ENCODE results near the gene C10orf53. TPM values are rescaled to one million over a fixed set of nuclear protein-coding genes. Genes with fewer than 3 reads are reported as not detected.

Gene C10orf53
- polyA plus RNA-seq, 3 donors: not detected

DNA sequence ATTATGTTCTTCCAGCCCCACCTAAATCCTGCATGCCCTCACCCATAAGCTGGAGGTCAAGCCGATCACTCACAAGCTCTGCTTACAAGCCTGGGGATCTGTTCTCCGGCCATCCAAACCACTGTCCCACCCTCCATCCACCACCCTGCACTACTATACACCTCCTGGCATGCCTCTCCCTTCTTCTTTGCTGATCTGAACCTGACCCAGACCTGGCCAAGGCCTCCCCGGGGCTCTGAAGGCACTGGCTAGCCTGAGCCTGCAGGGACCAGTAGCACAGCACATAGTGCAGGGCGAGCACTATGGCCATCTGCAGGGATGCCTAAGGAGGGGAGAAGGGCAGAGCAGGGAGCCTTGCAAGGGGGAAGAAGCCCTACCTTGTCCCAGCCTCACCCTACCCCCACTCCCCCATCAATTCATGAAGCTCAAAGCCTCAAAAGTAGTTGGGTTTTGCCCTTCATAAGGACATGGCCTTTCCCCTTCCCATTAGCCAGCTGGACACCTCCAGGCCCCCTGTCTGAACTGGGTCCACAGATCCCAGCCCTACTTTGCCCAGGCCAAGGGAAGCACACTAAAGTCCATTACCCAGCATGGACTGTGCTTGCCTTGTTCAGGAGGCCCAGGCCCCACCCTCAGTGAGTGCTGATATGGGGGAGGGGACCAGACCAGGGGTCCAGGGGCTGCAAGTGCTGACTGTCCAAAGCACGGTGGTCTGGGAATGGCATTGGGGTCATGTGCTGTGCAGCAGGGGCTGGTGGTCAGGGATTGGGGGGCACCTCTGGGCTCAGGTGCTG lies 36.0 kb upstream of the C10orf53 start:
- no peaks in the 10 kb centered on the region for H3K36me3 ChIP-seq (replicated peaks in 1 of 2; ENCODE audit: control insufficient read depth in 1 of 2, insufficient read depth in 2 of 2, low read length in 2 of 2)
- no peak overlapping the region for H3K4me3 Mint-ChIP-seq
- whole genome bisulfite sequencing (ENCODE audit: insufficient coverage): 92% methylated on average over 3 of the region's 5 CpGs
- no peak overlapping the region for H3K4me2 ChIP-seq (replicated peaks; ENCODE audit: extremely low read depth, low read length, poor library complexity, severe bottlenecking)
- H3K27me3 Mint-ChIP-seq (ENCODE audit: low read depth in 3 of 3): peaks cover 9 to 22% (median 16%) of the 10 kb centered on the region in 3 donors
- peaks cover 0 to 5% (median 2%) of the 10 kb centered on the region in 7 donors for H3K9me3 Mint-ChIP-seq
- peaks cover 10 to 13% of the 10 kb centered on the region in 2 donors for H3K4me1 ChIP-seq (ENCODE audit: control insufficient read depth in 1 of 2, insufficient read depth in 2 of 2, low read length in 2 of 2)
- H2AFZ ChIP-seq (ENCODE audit: insufficient read depth, low read depth, low read length, poor library complexity, severe bottlenecking): no peak overlapping the region
- no peak overlapping the region for H3K9ac ChIP-seq (ENCODE audit: insufficient read depth, low read length, poor library complexity, severe bottlenecking)
- no peak overlapping the region for H3K4me3 ChIP-seq (replicated peaks in 1 of 3; ENCODE audit: low read depth in 2 of 3, low read length in 3 of 3)
- no peaks in the 10 kb centered on the region for H3K36me3 Mint-ChIP-seq
- H3K9me3 ChIP-seq (replicated peaks in 1 of 2; ENCODE audit: control insufficient read depth in 1 of 2, insufficient read depth in 1 of 2, low read length in 2 of 2): no peaks in the 10 kb centered on the region
- peaks cover 18% of the 10 kb centered on the region for H3K4me1 Mint-ChIP-seq
- H4K20me1 ChIP-seq (ENCODE audit: insufficient read depth, low read length): no peaks in the 10 kb centered on the region
- intact Hi-C loops (cut with micrococcal nuclease): no loop called here
- no peak overlapping the region for H3K27ac ChIP-seq (ENCODE audit: low read depth in 1 of 2, low read length in 2 of 2)
- no peak overlapping the region for H3K27ac Mint-ChIP-seq
- no peaks in the 10 kb centered on the region for H3K79me2 ChIP-seq (ENCODE audit: insufficient read depth, low read length)
- no peak for TF ChIP-seq CTCF (IDR thresholded peaks at IDR 0.05)
- DNase-seq: no peak
- peaks cover 2 to 3% of the 10 kb centered on the region in 2 donors for H3K27me3 ChIP-seq (ENCODE audit: control insufficient read depth in 2 of 2, insufficient read depth in 2 of 2, low read length in 2 of 2)

- Histone ChIP-seq H3K27ac (ENCODE audit: low read depth in 1 of 2, low read length in 2 of 2) (no peak overlapping the region), H3K9me3 (replicated peaks in 1 of 2; ENCODE audit: control insufficient read depth in 1 of 2, insufficient read depth in 1 of 2, low read length in 2 of 2) (no peaks in the 10 kb centered on the region), H2AFZ (ENCODE audit: insufficient read depth, low read depth, low read length, poor library complexity, severe bottlenecking) (no peak overlapping the region), H3K4me2 (replicated peaks; ENCODE audit: extremely low read depth, low read length, poor library complexity, severe bottlenecking) (no peak overlapping the region), H3K27me3 (ENCODE audit: control insufficient read depth in 2 of 2, insufficient read depth in 2 of 2, low read length in 2 of 2) (peaks cover 2 to 3% of the 10 kb centered on the region in 2 donors), H3K9ac (ENCODE audit: insufficient read depth, low read length, poor library complexity, severe bottlenecking) (no peak overlapping the region), H4K20me1 (ENCODE audit: insufficient read depth, low read length) (no peaks in the 10 kb centered on the region), H3K36me3 (replicated peaks in 1 of 2; ENCODE audit: control insufficient read depth in 1 of 2, insufficient read depth in 2 of 2, low read length in 2 of 2) (no peaks in the 10 kb centered on the region), H3K4me1 (ENCODE audit: control insufficient read depth in 1 of 2, insufficient read depth in 2 of 2, low read length in 2 of 2) (peaks cover 10 to 13% of the 10 kb centered on the region in 2 donors), H3K4me3 (replicated peaks in 1 of 3; ENCODE audit: low read depth in 2 of 3, low read length in 3 of 3) (no peak overlapping the region), H3K79me2 (ENCODE audit: insufficient read depth, low read length) (no peaks in the 10 kb centered on the region)
- H3K4me3 Mint-ChIP-seq: no peak overlapping the region
- peaks cover 6 to 20% (median 17%) of the 10 kb centered on the region in 3 donors for H3K27me3 Mint-ChIP-seq (ENCODE audit: low read depth in 3 of 3)
- peaks cover 0 to 6% (median 2%) of the 10 kb centered on the region in 7 donors for H3K9me3 Mint-ChIP-seq
- peaks cover 19% of the 10 kb centered on the region for H3K4me1 Mint-ChIP-seq
- DNase-seq: no peak
- WGBS (ENCODE audit: insufficient coverage): 91% methylated on average over 6 of the region's 7 CpGs
- no peak overlapping the region for H3K27ac Mint-ChIP-seq
- H3K36me3 Mint-ChIP-seq: no peaks in the 10 kb centered on the region
- intact Hi-C loops (cut with micrococcal nuclease): no loop called here
- no peak for TF ChIP-seq CTCF (IDR thresholded peaks at IDR 0.05)
These were observed 35.3 kb upstream of the C10orf53 start for GRCh38 chr10:49644035-49644646.
